ENCODE measurements around the gene SUPT20HL1. TPM values are rescaled to one million over a fixed set of nuclear protein-coding genes. Genes with fewer than 3 reads are reported as not detected.
"Not testable (repeated sequence)": the region's sequence is repeated elsewhere in the genome, so short reads cannot be mapped to it uniquely, and the experiment has no call there.

SUPT20HL1 gene
- total and polyA plus RNA-seq, 2 of the 4 experiments (the other 2 are of a cell fraction) = not detected

DNA sequence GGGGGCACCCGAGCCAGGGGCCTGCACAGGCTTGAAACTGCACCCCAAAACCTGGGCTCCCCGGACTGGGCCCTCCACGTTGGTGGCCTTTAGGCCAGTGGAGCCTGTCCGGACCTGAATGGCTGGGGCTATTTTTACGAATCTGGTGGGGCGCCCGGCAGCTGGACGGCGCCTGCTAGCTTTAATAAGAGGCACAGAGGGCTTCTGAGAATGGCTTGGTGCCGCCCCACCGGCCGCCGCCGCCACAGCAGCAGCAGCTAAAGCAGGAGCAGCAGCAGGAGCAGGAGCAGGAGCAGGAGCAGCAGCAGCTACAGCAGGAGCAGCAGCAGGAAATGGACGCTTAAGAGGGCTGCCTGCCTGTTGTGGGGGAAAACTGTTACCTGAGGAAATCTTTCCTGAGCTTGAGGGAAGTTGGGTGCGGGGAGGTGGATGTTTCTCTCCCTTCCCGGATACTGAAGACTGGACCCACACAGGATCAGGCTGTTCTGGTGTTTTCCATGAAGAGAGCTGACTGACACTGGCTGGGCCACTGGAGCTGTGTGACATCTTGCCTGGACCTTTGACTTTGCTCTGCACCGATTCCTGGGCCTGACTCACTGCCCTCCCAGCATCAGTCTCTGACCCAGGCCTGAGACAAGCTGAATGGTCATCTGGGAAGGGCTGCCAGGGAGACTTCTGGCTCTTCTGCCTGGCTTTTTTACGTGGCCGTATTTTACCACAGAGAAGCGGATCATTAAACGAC lies 48.8 kb upstream of the SUPT20HL1 start:
- H3K14ac ChIP-seq (replicated peaks; ENCODE audit: low read depth, low read length); H2BK20ac ChIP-seq (ENCODE audit: low read depth, low read length); intact Hi-C loops (cut with micrococcal nuclease); ATAC-seq (ENCODE audit: low read depth); H4K5ac ChIP-seq (ENCODE audit: low read depth, low read length); H4K20me1 ChIP-seq (ENCODE audit: insufficient read depth, low read length); H3K4me3 ChIP-seq (ENCODE audit: insufficient read depth, low read depth, low read length); H2BK15ac ChIP-seq (ENCODE audit: low read depth, low read length); H3K9me3 ChIP-seq (ENCODE audit: control insufficient read depth, insufficient read depth, low read length); H3K4me2 ChIP-seq (ENCODE audit: low read depth, low read length); H3K56ac ChIP-seq (ENCODE audit: extremely low read depth, insufficient read depth, low read length); H3K79me1 ChIP-seq (ENCODE audit: low read depth in 1 of 2, low read length in 2 of 2); H2AK5ac ChIP-seq (ENCODE audit: low read depth, low read length); H3K27me3 ChIP-seq (ENCODE audit: control insufficient read depth, insufficient read depth, low read length); in situ Hi-C loops (cut with MboI; ENCODE audit: low sequenced_read_pairs); H2AFZ ChIP-seq (replicated peaks; ENCODE audit: low read length, poor library complexity); dilution Hi-C loops (cut with HindIII; ENCODE audit: low sequenced_read_pairs, unreplicated experiment); H3K4ac ChIP-seq (ENCODE audit: low read depth, low read length); H3K27ac ChIP-seq (ENCODE audit: insufficient read depth, low read length); H4K91ac ChIP-seq (ENCODE audit: insufficient read depth, low read depth, low read length); H2BK120ac ChIP-seq (ENCODE audit: low read depth, low read length); H4K8ac ChIP-seq (ENCODE audit: low read depth in 2 of 2, low read length in 2 of 2); H3K23ac ChIP-seq (ENCODE audit: low read depth, low read length); BruUV-seq (replicated peaks); H3K18ac ChIP-seq (ENCODE audit: low read depth, low read length); H3K36me3 ChIP-seq (ENCODE audit: control insufficient read depth, insufficient read depth, low read length); H3K9me1 ChIP-seq (ENCODE audit: insufficient read depth, low read length); H3K4me1 ChIP-seq (ENCODE audit: control insufficient read depth, insufficient read depth, low read length); H2AK9ac ChIP-seq (replicated peaks; ENCODE audit: low read depth, low read length, poor library complexity); H2BK5ac ChIP-seq (ENCODE audit: low read depth, low read length, poor library complexity, severe bottlenecking); CTCF ChIA-PET; H3K9ac ChIP-seq (ENCODE audit: low read depth, low read length); DNase-seq: not testable (repeated sequence)
- no CpG with 5 or more reads among the region's 22 CpGs for WGBS, 2 experiments (ENCODE audit: extremely low coverage in 2 of 2, insufficient read length in 1 of 2)
- POLR2A ChIA-PET (ENCODE audit: unreplicated experiment) = interaction anchor here (0.7 kb wide), 1 partner anchor 79 kb away, joined by 3 read pairs; no protein-coding TSS in a partner anchor

DNA sequence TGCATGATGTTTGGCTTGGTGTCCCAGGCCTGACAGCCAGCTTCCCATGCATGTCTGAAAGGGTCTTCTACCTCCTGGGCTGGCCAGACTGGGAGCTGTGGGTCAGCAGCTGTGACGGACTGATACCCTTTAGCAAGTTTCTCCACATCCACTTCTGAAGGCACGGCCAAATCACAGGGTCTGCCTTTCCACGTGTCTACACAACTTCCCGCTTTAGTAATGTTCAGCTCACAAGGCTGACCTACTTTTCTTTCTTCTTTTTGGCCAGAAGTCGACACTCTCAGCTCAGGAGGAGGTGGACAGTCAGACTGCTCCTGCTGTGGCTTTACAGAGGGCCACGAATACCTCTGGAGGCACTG lies 48.2 kb upstream of the SUPT20HL1 start:
- in situ Hi-C loops (cut with MboI; ENCODE audit: low sequenced_read_pairs); H3K4ac ChIP-seq (ENCODE audit: low read depth, low read length); H2BK20ac ChIP-seq (ENCODE audit: low read depth, low read length); H3K14ac ChIP-seq (replicated peaks; ENCODE audit: low read depth, low read length); CTCF ChIA-PET; intact Hi-C loops (cut with micrococcal nuclease); H3K36me3 ChIP-seq (ENCODE audit: control insufficient read depth, insufficient read depth, low read length); H3K9me1 ChIP-seq (ENCODE audit: insufficient read depth, low read length); dilution Hi-C loops (cut with HindIII; ENCODE audit: low sequenced_read_pairs, unreplicated experiment); H4K8ac ChIP-seq (ENCODE audit: low read depth in 2 of 2, low read length in 2 of 2); H2BK5ac ChIP-seq (ENCODE audit: low read depth, low read length, poor library complexity, severe bottlenecking); H2AK9ac ChIP-seq (replicated peaks; ENCODE audit: low read depth, low read length, poor library complexity); H3K4me3 ChIP-seq (ENCODE audit: insufficient read depth, low read depth, low read length); BruUV-seq (replicated peaks); H3K27ac ChIP-seq (ENCODE audit: insufficient read depth, low read length); H3K79me1 ChIP-seq (ENCODE audit: low read depth in 1 of 2, low read length in 2 of 2); H3K4me1 ChIP-seq (ENCODE audit: control insufficient read depth, insufficient read depth, low read length); H3K18ac ChIP-seq (ENCODE audit: low read depth, low read length); DNase-seq; H3K4me2 ChIP-seq (ENCODE audit: low read depth, low read length); H3K9ac ChIP-seq (ENCODE audit: low read depth, low read length); H3K27me3 ChIP-seq (ENCODE audit: control insufficient read depth, insufficient read depth, low read length); H2BK120ac ChIP-seq (ENCODE audit: low read depth, low read length); H3K23ac ChIP-seq (ENCODE audit: low read depth, low read length); H2BK15ac ChIP-seq (ENCODE audit: low read depth, low read length); H4K5ac ChIP-seq (ENCODE audit: low read depth, low read length); ATAC-seq (ENCODE audit: low read depth); H3K56ac ChIP-seq (ENCODE audit: extremely low read depth, insufficient read depth, low read length); H4K20me1 ChIP-seq (ENCODE audit: insufficient read depth, low read length); H4K91ac ChIP-seq (ENCODE audit: insufficient read depth, low read depth, low read length); H3K9me3 ChIP-seq (ENCODE audit: control insufficient read depth, insufficient read depth, low read length); H2AFZ ChIP-seq (replicated peaks; ENCODE audit: low read length, poor library complexity); H2AK5ac ChIP-seq (ENCODE audit: low read depth, low read length): not testable (repeated sequence)
- no CpG with 5 or more reads among the region's 6 CpGs for WGBS, 2 experiments (ENCODE audit: extremely low coverage in 2 of 2, insufficient read length in 1 of 2)
- POLR2A ChIA-PET (ENCODE audit: unreplicated experiment) = interaction anchor here (0.7 kb wide), 1 partner anchor 79 kb away, joined by 3 read pairs; no protein-coding TSS in a partner anchor

Measured in IMR-90 (cell line).